SK-N-SH treated with all-trans-retinoic acid at 6 μM for 48 hours (cell line): ENCODE results near the gene ESYT2.

ENCODE experiments used
- ATAC-seq: fragments of 200-7000 bp; cut with Tn5 transposase; 3 replicates; pipeline ENCODE4 v1.9.1; 2020; ENCODE audit warnings: mild to moderate bottlenecking, moderate library complexity
- ARNTL ChIP-seq: fragments of 450-650 bp; formaldehyde crosslinking; IDR thresholded peaks from 2 replicates; pipeline ENCODE4 v1.5.0; 2020; ENCODE audit warnings: low read depth, mild to moderate bottlenecking, moderate library complexity, borderline replicate concordance
- BACH2 ChIP-seq: fragments of 250-450 bp; sonication (Bioruptor Pico); IDR thresholded peaks from 2 replicates; pipeline ENCODE4 v1.9.0; 2021; ENCODE audit warnings: mild to moderate bottlenecking, borderline replicate concordance
- CREB5 ChIP-seq: fragments of 250-450 bp; sonication (Bioruptor Pico); IDR thresholded peaks from 2 replicates; pipeline ENCODE4 v1.5.1; 2020; ENCODE audit warnings: low read depth, mild to moderate bottlenecking, moderate library complexity
- CSDC2 ChIP-seq: fragments of 250-450 bp; sonication (Bioruptor Pico); IDR thresholded peaks from 2 replicates; pipeline ENCODE4 v1.5.0; 2020; ENCODE audit warnings: mild to moderate bottlenecking, moderate library complexity
- CSRNP3 ChIP-seq: fragments of 250-450 bp; sonication (Bioruptor Pico); IDR thresholded peaks from 2 replicates; pipeline ENCODE4 v1.5.1; 2021; ENCODE audit warnings: mild to moderate bottlenecking, moderate library complexity
- ESRRG ChIP-seq: fragments of 250-450 bp; sonication (Bioruptor Pico); IDR thresholded peaks from 2 replicates; pipeline ENCODE4 v1.6.1; 2021; ENCODE audit warnings: mild to moderate bottlenecking
- GLIS3 ChIP-seq: fragments of 250-450 bp; sonication (Bioruptor Pico); IDR thresholded peaks from 2 replicates; pipeline ENCODE4 v1.5.0; 2020; ENCODE audit warnings: mild to moderate bottlenecking, moderate library complexity
- ISL1 ChIP-seq: fragments of 250-450 bp; sonication (Bioruptor Pico); IDR thresholded peaks from 2 replicates; pipeline ENCODE4 v2.1.2; 2022; ENCODE audit warnings: mild to moderate bottlenecking, moderate library complexity
- OSR1 ChIP-seq: fragments of 250-450 bp; sonication (Bioruptor Pico); IDR thresholded peaks from 2 replicates; pipeline ENCODE4 v1.8.0; 2022; ENCODE audit warnings: moderate library complexity, mild to moderate bottlenecking, inconsistent platforms
- PATZ1 ChIP-seq: fragments of 250-450 bp; sonication (Bioruptor Pico); IDR thresholded peaks from 2 replicates; pipeline ENCODE4 v1.8.0; 2020; ENCODE audit warnings: mild to moderate bottlenecking, moderate library complexity, borderline replicate concordance
- POU6F1 ChIP-seq: fragments of 250-450 bp; sonication (Bioruptor Pico); IDR thresholded peaks from 2 replicates; pipeline ENCODE4 v1.8.0; 2021; ENCODE audit warnings: low read depth, mild to moderate bottlenecking, moderate library complexity, borderline replicate concordance
- PPARA ChIP-seq: fragments of 250-450 bp; sonication (Bioruptor Pico); IDR thresholded peaks from 2 replicates; pipeline ENCODE4 v1.5.0; 2020; ENCODE audit warnings: mild to moderate bottlenecking, borderline replicate concordance
- RARB ChIP-seq: fragments of 250-450 bp; sonication (Bioruptor Pico); IDR thresholded peaks from 2 replicates; pipeline ENCODE4 v1.8.0; 2021; ENCODE audit warnings: mild to moderate bottlenecking, moderate library complexity
- SNAI2 ChIP-seq: fragments of 250-450 bp; sonication (Bioruptor Pico); IDR thresholded peaks from 2 replicates; pipeline ENCODE4 v1.5.0; 2020; ENCODE audit warnings: mild to moderate bottlenecking, moderate library complexity
- TCF4 ChIP-seq: fragments of 250-450 bp; sonication (Bioruptor Pico); IDR thresholded peaks from 2 replicates; pipeline ENCODE4 v1.8.0; 2021; ENCODE audit warnings: mild to moderate bottlenecking, moderate library complexity, borderline replicate concordance
- TOX ChIP-seq: fragments of 250-450 bp; sonication (Bioruptor Pico); IDR thresholded peaks from 2 replicates; pipeline ENCODE4 v1.8.0; 2021; ENCODE audit warnings: mild to moderate bottlenecking, moderate library complexity, borderline replicate concordance
- ZC3H10 ChIP-seq: fragments of 250-450 bp; sonication (Bioruptor Pico); IDR thresholded peaks from 2 replicates; pipeline ENCODE4 v1.5.1; 2021; ENCODE audit warnings: mild to moderate bottlenecking, moderate library complexity
- ZFP3 ChIP-seq: fragments of 250-450 bp; sonication (Bioruptor Pico); IDR thresholded peaks from 2 replicates; pipeline ENCODE4 v1.5.0; 2020; ENCODE audit warnings: mild to moderate bottlenecking, moderate library complexity
- ZFP30 ChIP-seq: fragments of 450-650 bp; formaldehyde crosslinking; IDR thresholded peaks from 2 replicates; pipeline ENCODE4 v1.5.0; 2022; ENCODE audit warnings: mild to moderate bottlenecking, moderate library complexity
- ZNF565 ChIP-seq: fragments of 450-650 bp; formaldehyde crosslinking; conservative IDR thresholded peaks from 2 replicates; pipeline ENCODE4 v1.5.0; 2020; ENCODE audit warnings: low read depth, mild to moderate bottlenecking, moderate library complexity
- ZNF70 ChIP-seq: fragments of 450-650 bp; formaldehyde crosslinking; IDR thresholded peaks from 2 replicates; pipeline ENCODE4 v1.5.0; 2020; ENCODE audit warnings: mild to moderate bottlenecking, moderate library complexity
- ZNF8 ChIP-seq: fragments of 450-650 bp; formaldehyde crosslinking; IDR thresholded peaks from 2 replicates; pipeline ENCODE4 v1.5.0; 2020; ENCODE audit warnings: mild to moderate bottlenecking, moderate library complexity

The ESYT2 gene

GRCh38 chr7:158706710-158707590, 122.4 kb downstream of the ESYT2 start:
- ATAC-seq = no peak
- TF ChIP-seq PATZ1 (no peak), ZNF8 (CRISPR knock-in tag) (no peak), CSRNP3 (CRISPR knock-in tag) (no peak), ESRRG (CRISPR knock-in tag) (no peak), ZFP30 (CRISPR knock-in tag) (no peak), ZNF70 (CRISPR knock-in tag) (no peak), RARB (CRISPR knock-in tag) (no peak), GLIS3 (CRISPR knock-in tag) (no peak), CREB5 (CRISPR knock-in tag) (no peak), POU6F1 (CRISPR knock-in tag) (no peak), TCF4 (CRISPR knock-in tag) (no peak), ARNTL (no peak), TOX (CRISPR knock-in tag) (no peak), PPARA (CRISPR knock-in tag) (no peak), ISL1 (CRISPR knock-in tag) (no peak), CSDC2 (no peak)

GRCh38 chr7:158706273-158706704, 123.0 kb downstream of the ESYT2 start:
- TF ChIP-seq PATZ1 = no peak
- TF ChIP-seq ZFP3 (CRISPR knock-in tag) = no peak
- TF ChIP-seq CSRNP3 (CRISPR knock-in tag) = no peak
- TF ChIP-seq POU6F1 (CRISPR knock-in tag) = no peak
- no peak for TF ChIP-seq ZC3H10
- no peak for TF ChIP-seq OSR1
- no peak for TF ChIP-seq CSDC2
- TF ChIP-seq CREB5 (CRISPR knock-in tag) = no peak
- TF ChIP-seq GLIS3 (CRISPR knock-in tag) = no peak
- TF ChIP-seq TOX (CRISPR knock-in tag) = no peak
- TF ChIP-seq ISL1 (CRISPR knock-in tag) = no peak
- no peak for TF ChIP-seq ZNF8 (CRISPR knock-in tag)
- TF ChIP-seq BACH2 (CRISPR knock-in tag) = no peak
- no peak for TF ChIP-seq SNAI2 (CRISPR knock-in tag)
- TF ChIP-seq PPARA (CRISPR knock-in tag) = no peak
- no peak for TF ChIP-seq ZNF70 (CRISPR knock-in tag)
- TF ChIP-seq ZNF565 (CRISPR knock-in tag) = no peak
- TF ChIP-seq ESRRG (CRISPR knock-in tag) = no peak
- no peak for TF ChIP-seq RARB (CRISPR knock-in tag)
- TF ChIP-seq, all 23 proteins: peak for 0
- no peak for ATAC-seq
